HepG2 (cell line): ENCODE data around the gene ADAM8. TPM values are rescaled to one million over a fixed set of nuclear protein-coding genes. Genes with fewer than 3 reads are reported as not detected.

Source experiments
- ADNP ChIP-seq: sonication (generic); formaldehyde crosslinking; IDR thresholded peaks from 2 replicates; pipeline ENCODE4 v1.4.0; 2020; ENCODE audit warnings: missing genetic modification reagents
- CENPT ChIP-seq: sonication (generic); formaldehyde crosslinking; IDR thresholded peaks from 2 replicates; pipeline ENCODE4 v1.8.0; 2022; ENCODE audit warnings: low read depth, mild to moderate bottlenecking, moderate library complexity, missing genetic modification reagents
- DNMT3B ChIP-seq: conservative IDR thresholded peaks from 2 replicates; pipeline ENCODE4 v1.6.1; 2016; ENCODE audit warnings: missing biosample characterization, control low read depth
- GATA4 ChIP-seq: sonication (generic); IDR thresholded peaks from 2 replicates; pipeline ENCODE4 v1.6.1; 2016; ENCODE audit warnings: antibody characterized with exemption, low read depth, borderline replicate concordance
- HMG20B ChIP-seq: conservative IDR thresholded peaks from 2 replicates; pipeline ENCODE4 v1.6.1; 2016; ENCODE audit warnings: missing genetic modification reagents, missing compliant biosample characterization
- KDM2A ChIP-seq: sonication (generic); formaldehyde crosslinking; IDR thresholded peaks from 2 replicates; pipeline ENCODE4 v1.4.0; 2020; ENCODE audit warnings: low read depth, missing genetic modification reagents, borderline replicate concordance
- KDM4B ChIP-seq: sonication (generic); formaldehyde crosslinking; IDR thresholded peaks from 2 replicates; pipeline ENCODE4 v1.4.0; 2020; ENCODE audit warnings: missing genetic modification reagents
- LBX2 ChIP-seq: sonication (generic); formaldehyde crosslinking; IDR thresholded peaks from 2 replicates; pipeline ENCODE4 v1.5.0; 2020; ENCODE audit warnings: missing genetic modification reagents, mild to moderate bottlenecking, borderline replicate concordance
- MAFG ChIP-seq: sonication (generic); formaldehyde crosslinking; IDR thresholded peaks from 2 replicates; pipeline ENCODE4 v1.5.1; 2020; ENCODE audit warnings: mild to moderate bottlenecking, missing genetic modification reagents
- MED8 ChIP-seq: sonication (generic); formaldehyde crosslinking; IDR thresholded peaks from 2 replicates; pipeline ENCODE4 v1.8.1; 2023; ENCODE audit warnings: mild to moderate bottlenecking, missing genetic modification reagents; ENCODE audit not compliant: insufficient replicate concordance
- MEIS2 ChIP-seq: sonication (generic); formaldehyde crosslinking; IDR thresholded peaks from 2 replicates; pipeline ENCODE4 v1.9.0; 2021; ENCODE audit warnings: mild to moderate bottlenecking, missing genetic modification reagents
- NAIF1 ChIP-seq: sonication (generic); formaldehyde crosslinking; IDR thresholded peaks from 2 replicates; pipeline ENCODE4 v1.5.0; 2020; ENCODE audit warnings: mild to moderate bottlenecking, missing genetic modification reagents, borderline replicate concordance
- NKX3-1 ChIP-seq: sonication (generic); formaldehyde crosslinking; IDR thresholded peaks from 2 replicates; pipeline ENCODE4 v1.5.0; 2020; ENCODE audit warnings: missing genetic modification reagents
- NR3C1 ChIP-seq: sonication (generic); formaldehyde crosslinking; IDR thresholded peaks from 2 replicates; pipeline ENCODE4 v1.4.0; 2020; ENCODE audit warnings: missing genetic modification reagents
- PBX3 ChIP-seq: sonication (generic); formaldehyde crosslinking; IDR thresholded peaks from 2 replicates; pipeline ENCODE4 v1.8.1; 2023; ENCODE audit warnings: missing genetic modification reagents, inconsistent platforms, borderline replicate concordance
- POLR2AphosphoS5 ChIP-seq: IDR thresholded peaks from 2 replicates; pipeline ENCODE4 v1.6.1; 2012; ENCODE audit warnings: low read depth, low read length
- SP5 ChIP-seq: IDR thresholded peaks from 2 replicates; pipeline ENCODE4 v1.6.1; 2016; ENCODE audit warnings: low read depth, borderline replicate concordance
- STAT5B ChIP-seq: sonication (generic); formaldehyde crosslinking; IDR thresholded peaks from 2 replicates; pipeline ENCODE4 v1.4.0; 2020; ENCODE audit warnings: missing genetic modification reagents
- ZKSCAN1 ChIP-seq: fragments of 150-350 bp; IDR thresholded peaks from 2 replicates; pipeline ENCODE4 v1.6.1; 2014; ENCODE audit warnings: low read length
- ZNF292 ChIP-seq: sonication (generic); formaldehyde crosslinking; IDR thresholded peaks from 2 replicates; pipeline ENCODE4 v1.8.1; 2022; ENCODE audit warnings: mild to moderate bottlenecking, low read depth, missing genetic modification reagents, borderline replicate concordance
- ZNF367 ChIP-seq: sonication (generic); formaldehyde crosslinking; IDR thresholded peaks from 2 replicates; pipeline ENCODE4 v1.4.0; 2020; ENCODE audit warnings: missing genetic modification reagents, borderline replicate concordance
- ZNF44 ChIP-seq: sonication (generic); formaldehyde crosslinking; IDR thresholded peaks from 2 replicates; pipeline ENCODE4 v1.5.1; 2020; ENCODE audit warnings: mild to moderate bottlenecking, missing genetic modification reagents
- ZNF549 ChIP-seq: sonication (generic); formaldehyde crosslinking; IDR thresholded peaks from 2 replicates; pipeline ENCODE4 v1.5.0; 2020; ENCODE audit warnings: missing genetic modification reagents
- ZNF576 ChIP-seq: sonication (generic); formaldehyde crosslinking; IDR thresholded peaks from 2 replicates; pipeline ENCODE4 v1.4.0; 2020; ENCODE audit warnings: mild to moderate bottlenecking, missing genetic modification reagents
- ZNF687 ChIP-seq: sonication (generic); formaldehyde crosslinking; IDR thresholded peaks from 2 replicates; pipeline ENCODE4 v1.5.1; 2020; ENCODE audit warnings: mild to moderate bottlenecking, missing genetic modification reagents, moderate library complexity
- ZNF772 ChIP-seq: sonication (generic); formaldehyde crosslinking; IDR thresholded peaks from 2 replicates; pipeline ENCODE4 v1.5.0; 2020; ENCODE audit warnings: mild to moderate bottlenecking, missing genetic modification reagents
- ZNF790 ChIP-seq: sonication (generic); formaldehyde crosslinking; IDR thresholded peaks from 2 replicates; pipeline ENCODE4 v1.8.0; 2022; ENCODE audit warnings: missing genetic modification reagents, mild to moderate bottlenecking, borderline replicate concordance
- polyA plus RNA-seq, 8 experiments: library from polyadenylated mRNA; depleted of rRNA in 3 of 8; stranded (reverse) in 7 of 8; unstranded in 1 of 8; fragments of >200 nt; fragmentation: Illumina TruSeq in 4 of 8; extraction: Trizol in 4 of 8; gene quantifications; 2 replicates each; pipeline versions ENCODE4 v1.2.1 to v1.2.3, GENCODE V29; 2011 to 2016; ENCODE audit warnings: low read depth in 4 of 8, missing spikeins in 1 of 8, mixed read lengths in 1 of 8; ENCODE audit not compliant: insufficient read depth in 1 of 8
- total RNA-seq, 5 experiments: library from RNA; depleted of rRNA; stranded (reverse); fragments of >200 nt; fragmentation: Illumina TruSeq; extraction: Trizol; gene quantifications; 2 replicates each; pipeline ENCODE4 v1.2.3, GENCODE V29; 2016; ENCODE audit warnings: low read depth in 1 of 5

Gene ADAM8
- total and polyA plus RNA-seq, 2 of the 13 experiments (the other 11 are each of a cell fraction or from before 2014, with no cell fraction given): 0.24 to 0.93 TPM

DNA sequence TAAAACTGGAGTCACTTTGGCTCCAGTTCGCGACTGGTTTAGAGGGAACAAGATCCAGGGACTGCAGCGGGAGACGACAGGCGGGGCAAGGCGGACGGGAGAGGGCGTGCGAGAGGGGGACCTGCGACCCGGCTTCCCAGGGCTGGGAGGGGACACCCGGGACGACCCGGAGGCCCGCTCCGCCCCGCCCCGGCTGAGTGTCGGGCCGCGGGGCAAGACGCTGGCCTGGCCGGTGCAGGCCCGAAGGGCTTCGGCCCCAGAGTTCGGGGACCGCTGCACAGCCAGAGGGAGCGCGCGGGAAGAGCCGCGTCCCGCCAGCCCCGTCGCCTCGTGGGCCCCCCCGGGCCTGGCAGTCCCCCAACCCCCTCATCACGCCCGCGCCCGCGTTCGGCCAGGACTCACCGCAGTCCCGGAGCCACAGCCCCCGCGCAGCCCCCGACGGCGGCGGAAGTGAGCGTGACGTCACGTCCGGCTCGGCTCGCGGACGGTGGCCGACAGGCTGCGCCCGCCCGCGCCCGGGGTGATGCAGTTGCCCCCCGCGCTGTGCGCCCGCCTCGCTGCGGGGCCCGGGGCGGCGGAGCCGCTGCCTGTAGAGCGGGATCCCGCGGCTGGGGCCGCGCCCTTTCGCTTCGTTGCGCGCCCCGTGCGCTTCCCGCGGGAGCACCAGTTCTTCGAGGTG lies 31.9 kb upstream of the ADAM8 start, which contains the start of the genes TUBGCP2 and ZNF511 (continued):
- TF ChIP-seq PBX3 (CRISPR knock-in tag) (no peak), NAIF1 (no peak), ADNP (CRISPR knock-in tag) (no peak), LBX2 (no peak), MED8 (CRISPR knock-in tag) (no peak), ZNF576 (CRISPR knock-in tag) (no peak), ZKSCAN1 (no peak), ZNF772 (CRISPR knock-in tag) (no peak), ZNF549 (no peak), ZNF292 (CRISPR knock-in tag) (no peak), GATA4 (no peak), POLR2AphosphoS5 (peak; percentile 59), ZNF367 (no peak), MAFG (CRISPR knock-in tag) (no peak; the same call in 1 of the 2 replicates), NKX3-1 (CRISPR knock-in tag) (no peak), STAT5B (CRISPR knock-in tag) (no peak), CENPT (CRISPR knock-in tag) (no peak), SP5 (CRISPR knock-in tag) (no peak), KDM4B (CRISPR knock-in tag) (no peak), DNMT3B (CRISPR knock-in tag) (no peak), HMG20B (CRISPR knock-in tag) (no peak), ZNF687 (CRISPR knock-in tag) (peak; percentile 69), NR3C1 (CRISPR knock-in tag) (no peak), KDM2A (CRISPR knock-in tag) (peak; percentile 27; the same call in 1 of the 2 replicates), ZNF790 (CRISPR knock-in tag) (no peak), MEIS2 (CRISPR knock-in tag) (peak; percentile 11; the same call in 1 of the 2 replicates), ZNF44 (CRISPR knock-in tag) (no peak)
